Measurements from ENCODE around the gene EDDM3A.

The EDDM3A gene, protein sequence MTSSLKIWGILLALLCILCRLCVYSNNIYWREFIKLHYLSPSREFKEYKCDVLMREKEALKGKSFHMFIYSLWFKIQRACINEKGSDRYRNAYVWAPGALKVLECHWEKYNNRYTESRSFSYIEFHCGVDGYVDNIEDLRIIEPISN

GRCh38 chr14:20745571-20746358 lies at the start of gene EDDM3A:
TSS of gene EDDM3A (plus strand) at chr14:20745887. CDS start at chr14:20747581, 1,694 bp downstream.
- no peaks in the 10 kb centered on the region for H3K79me2 ChIP-seq
- H3K4me3 ChIP-seq (ENCODE audit: low read depth, low read length), result no peak within 1 kb of the TSS
- H3K9me3 ChIP-seq (ENCODE audit: control insufficient read depth, low read length), result no peaks in the 10 kb centered on the region
- H3K27ac ChIP-seq, result no peak within 1 kb of the TSS
- TF ChIP-seq, protein P1, sequence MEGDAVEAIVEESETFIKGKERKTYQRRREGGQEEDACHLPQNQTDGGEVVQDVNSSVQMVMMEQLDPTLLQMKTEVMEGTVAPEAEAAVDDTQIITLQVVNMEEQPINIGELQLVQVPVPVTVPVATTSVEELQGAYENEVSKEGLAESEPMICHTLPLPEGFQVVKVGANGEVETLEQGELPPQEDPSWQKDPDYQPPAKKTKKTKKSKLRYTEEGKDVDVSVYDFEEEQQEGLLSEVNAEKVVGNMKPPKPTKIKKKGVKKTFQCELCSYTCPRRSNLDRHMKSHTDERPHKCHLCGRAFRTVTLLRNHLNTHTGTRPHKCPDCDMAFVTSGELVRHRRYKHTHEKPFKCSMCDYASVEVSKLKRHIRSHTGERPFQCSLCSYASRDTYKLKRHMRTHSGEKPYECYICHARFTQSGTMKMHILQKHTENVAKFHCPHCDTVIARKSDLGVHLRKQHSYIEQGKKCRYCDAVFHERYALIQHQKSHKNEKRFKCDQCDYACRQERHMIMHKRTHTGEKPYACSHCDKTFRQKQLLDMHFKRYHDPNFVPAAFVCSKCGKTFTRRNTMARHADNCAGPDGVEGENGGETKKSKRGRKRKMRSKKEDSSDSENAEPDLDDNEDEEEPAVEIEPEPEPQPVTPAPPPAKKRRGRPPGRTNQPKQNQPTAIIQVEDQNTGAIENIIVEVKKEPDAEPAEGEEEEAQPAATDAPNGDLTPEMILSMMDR (IDR thresholded peaks at IDR 0.05), result no peak
- no peaks in the 10 kb centered on the region for H3K4me1 ChIP-seq
- H2AFZ ChIP-seq, result no peak within 1 kb of the TSS
- no peaks in the 10 kb centered on the region for H3K27me3 ChIP-seq (ENCODE audit: control insufficient read depth, insufficient read depth, low read length)
- H3K4me2 ChIP-seq (ENCODE audit: low read length), result no peak within 1 kb of the TSS
- H3K9ac ChIP-seq, result no peak within 1 kb of the TSS
- no peaks in the 10 kb centered on the region for H3K36me3 ChIP-seq (ENCODE audit: control insufficient read depth, insufficient read depth, low read length)

- H3K27me3 ChIP-seq (ENCODE audit: control insufficient read depth, insufficient read depth, low read length), result no peaks in the 10 kb centered on the region
These were observed 48.9 kb upstream of the EDDM3A start for GRCh38 chr14:20696764-20697163.

DNA sequence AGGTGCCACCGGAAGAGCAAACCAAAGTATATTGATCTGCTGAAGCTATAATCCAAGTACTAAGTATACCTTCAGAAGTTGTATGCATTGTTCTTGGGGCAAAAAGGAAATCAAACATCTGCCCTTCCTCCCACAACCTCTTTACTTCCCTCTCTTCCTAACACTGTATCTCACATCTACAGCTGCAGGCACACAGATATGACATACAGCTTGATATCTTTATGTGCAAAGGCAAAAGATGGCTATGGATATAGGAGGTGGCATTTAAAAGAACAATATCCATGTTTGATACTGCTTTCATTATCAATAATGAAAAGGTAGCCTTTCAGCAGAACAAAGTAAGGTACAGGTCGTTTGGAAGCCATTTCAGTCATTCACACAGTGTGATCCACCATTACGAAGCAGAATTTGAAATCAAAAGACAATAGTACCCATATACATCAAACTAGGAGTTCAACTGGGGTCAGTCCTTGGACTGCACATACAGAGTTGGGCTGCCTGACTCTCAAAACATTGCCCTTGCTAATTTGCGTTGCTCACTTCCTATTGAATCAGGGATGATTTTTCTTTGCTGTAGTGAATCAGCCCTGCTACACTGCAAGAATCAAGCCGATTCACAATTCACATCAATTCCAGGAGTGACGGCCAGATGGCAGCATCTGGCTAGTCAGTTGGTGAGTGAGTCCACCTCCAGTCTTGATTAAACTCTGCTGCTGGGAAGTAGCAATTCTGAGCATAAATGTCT lies 48.2 kb upstream of the EDDM3A start:
- H3K4me3 ChIP-seq (ENCODE audit: low read depth, low read length), result no peak overlapping the region
- H2AFZ ChIP-seq, result no peak overlapping the region
- no peak overlapping the region for H3K9ac ChIP-seq
- H3K4me2 ChIP-seq (ENCODE audit: low read length), result no peak overlapping the region
- no peak overlapping the region for H3K27ac ChIP-seq
- no peaks in the 10 kb centered on the region for H3K27me3 ChIP-seq (ENCODE audit: control insufficient read depth, insufficient read depth, low read length)
- H3K9me3 ChIP-seq (ENCODE audit: control insufficient read depth, low read length), result no peaks in the 10 kb centered on the region
- TF ChIP-seq, protein P1 (IDR thresholded peaks at IDR 0.05), result peak; percentile 79
- no peaks in the 10 kb centered on the region for H3K4me1 ChIP-seq
- no peaks in the 10 kb centered on the region for H3K36me3 ChIP-seq (ENCODE audit: control insufficient read depth, insufficient read depth, low read length)
- H3K79me2 ChIP-seq, result no peaks in the 10 kb centered on the region

More at GRCh38 chr14:20696764-20697163, 48.9 kb upstream of the EDDM3A start:
- no peak overlapping the region for H3K27ac ChIP-seq
- no peak overlapping the region for H3K9ac ChIP-seq
- no peaks in the 10 kb centered on the region for H3K4me1 ChIP-seq
- H2AFZ ChIP-seq, result no peak overlapping the region
- no peaks in the 10 kb centered on the region for H3K36me3 ChIP-seq (ENCODE audit: control insufficient read depth, insufficient read depth, low read length)
- no peaks in the 10 kb centered on the region for H3K9me3 ChIP-seq (ENCODE audit: control insufficient read depth, low read length)
- H3K4me3 ChIP-seq (ENCODE audit: low read depth, low read length), result no peak overlapping the region
- no peak overlapping the region for H3K4me2 ChIP-seq (ENCODE audit: low read length)
- TF ChIP-seq, protein P1 (IDR thresholded peaks at IDR 0.05), result no peak
- H3K79me2 ChIP-seq, result no peaks in the 10 kb centered on the region

DNA sequence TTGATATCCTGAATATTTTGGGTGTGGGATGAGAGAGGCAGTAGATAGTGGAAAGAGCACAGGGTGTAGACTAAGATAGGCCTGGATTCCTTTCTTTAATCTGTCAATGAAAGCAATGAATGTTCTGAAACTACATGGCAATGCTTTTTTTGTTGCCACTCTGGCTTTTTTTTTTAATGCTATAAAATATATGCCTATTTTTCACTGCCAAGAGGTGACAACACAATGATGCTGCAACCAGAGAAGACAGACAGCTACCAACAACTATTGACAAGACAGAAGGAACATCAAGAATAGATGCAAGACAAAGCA lies 47.7 kb upstream of the EDDM3A start:
- H3K79me2 ChIP-seq, result no peaks in the 10 kb centered on the region
- H3K9ac ChIP-seq, result no peak overlapping the region
- no peak overlapping the region for H3K4me3 ChIP-seq (ENCODE audit: low read depth, low read length)
- no peaks in the 10 kb centered on the region for H3K27me3 ChIP-seq (ENCODE audit: control insufficient read depth, insufficient read depth, low read length)
- H3K36me3 ChIP-seq (ENCODE audit: control insufficient read depth, insufficient read depth, low read length), result no peaks in the 10 kb centered on the region
- no peak overlapping the region for H3K4me2 ChIP-seq (ENCODE audit: low read length)
- no peak overlapping the region for H2AFZ ChIP-seq
- no peaks in the 10 kb centered on the region for H3K4me1 ChIP-seq
- H3K9me3 ChIP-seq (ENCODE audit: control insufficient read depth, low read length), result no peaks in the 10 kb centered on the region
- TF ChIP-seq, protein P1 (IDR thresholded peaks at IDR 0.05), result no peak
- H3K27ac ChIP-seq, result no peak overlapping the region
